ENCODE measurements around the gene EARS2. TPM values are rescaled to one million over a fixed set of nuclear protein-coding genes. Genes with fewer than 3 reads are reported as not detected.
A peak's percentile ranks its signal among the peaks of the same experiment; 100 is the strongest.
"Not testable (repeated sequence)": the region's sequence is repeated elsewhere in the genome, so short reads cannot be mapped to it uniquely, and the experiment has no call there.

The EARS2 gene
- total and polyA plus RNA-seq, 7 experiments from 2014 or later, result 10.6 to 19.2 (median 15.1) TPM

DNA sequence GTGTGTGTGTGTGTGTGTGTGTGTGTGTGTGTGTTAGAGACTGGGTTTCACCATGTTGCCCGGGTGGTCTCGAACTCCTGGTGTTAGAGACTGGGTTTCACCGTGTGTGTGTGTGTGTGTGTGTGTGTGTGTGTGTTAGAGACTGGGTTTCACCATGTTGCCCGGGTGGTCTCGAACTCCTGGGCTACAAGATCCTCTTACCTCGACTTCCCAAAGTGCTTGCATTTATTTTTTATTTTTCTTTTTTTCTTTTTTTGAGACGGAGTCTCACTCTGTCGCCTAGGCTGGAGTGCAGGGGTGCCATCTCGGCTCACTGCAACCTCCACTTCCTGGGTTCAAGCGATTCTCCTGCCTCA, 46.3 kb downstream of the EARS2 start:
- H3K27ac Mint-ChIP-seq, result peak overlapping the region in 8 of 9 donors; percentile 59 to 86 (median 78)
- intact Hi-C loops (cut with micrococcal nuclease), result loop anchor here (1.0 kb wide), 4 partner anchors 46 to 130 kb away; partner anchors contain the start of genes EARS2 (in 2 of the 2), UBFD1 (in 2 of the 2), COG7 (in 1 of the 2) and DCTN5 (in 1 of the 2)
- H3K9me3 ChIP-seq (ENCODE audit: control insufficient read depth in 2 of 3, low read length in 3 of 3); H3K9me3 Mint-ChIP-seq; DNase-seq; H3K27me3 Mint-ChIP-seq; CTCF ChIA-PET; ATAC-seq; H3K27me3 ChIP-seq (ENCODE audit: control insufficient read depth in 2 of 2, insufficient read depth in 2 of 2, low read length in 2 of 2); H3K36me3 ChIP-seq (ENCODE audit: control insufficient read depth in 2 of 3, insufficient read depth in 3 of 3, low read length in 3 of 3): not testable (repeated sequence)
- peak overlapping the region; percentile 85 to 93 (median 88) for H3K4me3 Mint-ChIP-seq
- peak overlapping the region; percentile 74 for H3K27ac ChIP-seq (ENCODE audit: low read depth, low read length)
- peaks cover 32 to 49% of the 10 kb centered on the region in 2 donors for H3K4me1 ChIP-seq (ENCODE audit: control insufficient read depth in 2 of 2, insufficient read depth in 2 of 2, low read length in 2 of 2)
- H3K36me3 Mint-ChIP-seq, result peaks cover 0 to 18% (median 0%) of the 10 kb centered on the region in 5 donors
- H3K4me3 ChIP-seq (ENCODE audit: low read length), result peak overlapping the region; percentile 73
- POLR2A ChIA-PET, result interaction anchor here (1.4 to 1.5 kb wide), 2 partner anchors 47 to 58 kb away, joined by 5 to 6 read pairs; partner anchors contain the start of genes COG7, EARS2 and UBFD1
- H3K4me1 Mint-ChIP-seq, result peaks cover 47 to 65% (median 56%) of the 10 kb centered on the region in 7 donors

DNA sequence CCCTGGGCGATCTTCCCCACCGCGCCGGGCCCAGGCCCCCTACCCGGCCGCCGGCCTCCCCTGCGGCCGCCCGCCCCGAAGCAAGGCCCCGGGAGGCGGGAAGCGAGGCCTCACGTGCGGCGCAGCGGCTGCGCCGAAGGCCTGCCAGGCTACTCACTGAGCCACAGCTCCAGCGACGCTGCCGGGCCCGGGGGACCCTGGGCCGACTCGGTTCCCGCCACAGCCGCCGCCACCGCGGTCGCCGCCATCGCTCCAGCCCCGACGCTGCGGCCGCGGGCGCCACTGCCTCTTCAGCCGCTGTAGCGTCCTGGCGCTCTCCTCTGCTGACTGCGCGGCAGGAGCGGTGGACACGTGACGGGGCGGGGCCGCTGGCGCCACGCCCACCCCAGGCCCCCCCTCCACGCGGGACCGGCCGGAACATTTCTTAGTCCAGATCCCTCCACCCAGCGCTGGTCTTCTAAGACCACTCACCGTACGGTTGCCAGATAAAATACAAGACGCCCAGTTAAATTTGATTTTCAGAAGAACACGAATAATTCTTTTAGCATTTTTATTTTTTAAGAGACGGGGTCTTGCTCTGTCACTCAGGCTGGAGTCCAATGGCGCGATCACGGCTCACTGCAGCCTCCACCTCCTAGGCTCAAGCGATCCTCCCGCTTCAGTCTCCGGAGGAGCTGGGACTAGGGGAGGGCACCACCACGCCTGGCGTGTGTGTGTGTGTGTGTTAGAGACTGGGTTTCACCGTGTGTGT, 46.8 kb downstream of the EARS2 start, which contains the start of gene GGA2:
Gene GGA2, minus strand, starts transcription at position 331 of the 751 bp plus-strand sequence. Its CDS starts 83 bp downstream, at position 248.
- intact Hi-C loops (cut with micrococcal nuclease), result loop anchor here (1.0 kb wide), 4 partner anchors 47 to 131 kb away; partner anchors contain the start of genes EARS2 (in 2 of the 2), UBFD1 (in 2 of the 2), COG7 (in 1 of the 2) and DCTN5 (in 1 of the 2)
- DNase-seq (peak; percentile 61 to 84 (median 74)), ATAC-seq (peak; percentile 96)
- Mint-ChIP-seq H3K4me3 (peak within 1 kb of the TSS; percentile 86 to 99 (median 92)), H3K36me3 (peaks cover 0 to 16% (median 0%) of the 10 kb centered on the region in 5 donors), H3K9me3 (no peaks in the 10 kb centered on the region), H3K27ac (peak within 1 kb of the TSS; percentile 78 to 94 (median 83)), H3K27me3 (no peaks in the 10 kb centered on the region), H3K4me1 (peaks cover 43 to 65% (median 56%) of the 10 kb centered on the region in 7 donors)
- Histone ChIP-seq H3K4me1 (ENCODE audit: control insufficient read depth in 2 of 2, insufficient read depth in 2 of 2, low read length in 2 of 2) (peaks cover 36 to 50% of the 10 kb centered on the region in 2 donors), H3K4me3 (ENCODE audit: low read length) (peak within 1 kb of the TSS; percentile 73), H3K27ac (ENCODE audit: low read depth, low read length) (peak within 1 kb of the TSS; percentile 74), H3K9me3 (ENCODE audit: control insufficient read depth in 2 of 3, low read length in 3 of 3) (no peaks in the 10 kb centered on the region), H3K36me3 (ENCODE audit: control insufficient read depth in 2 of 3, insufficient read depth in 3 of 3, low read length in 3 of 3) (no peaks in the 10 kb centered on the region), H3K27me3 (ENCODE audit: control insufficient read depth in 2 of 2, insufficient read depth in 2 of 2, low read length in 2 of 2) (no peaks in the 10 kb centered on the region)
- POLR2A ChIA-PET, result interaction anchor here (0.7 to 1.5 kb wide), 4 partner anchors 44 to 1440 kb away, joined by 3 to 6 read pairs (median 5); partner anchors contain the start of genes COG7, EARS2 and UBFD1
- CTCF ChIA-PET, result no interaction called here

DNA sequence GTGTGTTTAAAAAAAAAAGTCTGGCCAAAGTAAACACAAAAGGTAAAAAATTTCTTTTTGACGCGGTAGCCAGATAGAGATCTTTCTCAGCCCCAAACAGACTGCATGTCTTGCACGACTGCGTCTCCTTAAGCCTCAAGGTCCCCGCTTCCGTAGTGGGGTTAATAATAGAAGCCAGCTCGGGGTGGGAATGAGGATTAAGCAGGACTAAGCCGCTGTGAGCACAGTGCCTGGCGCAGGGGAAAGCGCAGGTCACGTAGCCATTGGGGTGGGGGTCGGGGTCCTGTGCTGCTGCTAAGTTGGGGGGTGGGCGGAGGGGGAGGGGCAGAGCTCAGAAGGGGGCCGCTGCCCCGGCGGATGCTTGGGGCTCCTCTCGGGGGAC, 47.4 kb downstream of the EARS2 start:
- H3K27ac ChIP-seq (ENCODE audit: low read depth, low read length), result peak overlapping the region; percentile 74

GRCh38 chr16:23509441-23509754, 47.8 kb downstream of the EARS2 start:
- CTCF ChIA-PET, result no interaction called here
- intact Hi-C loops (cut with micrococcal nuclease), result loop anchor here in 1 of 2 donors (2.0 kb wide), 1 partner anchor 57 kb away; the partner anchor contains the start of gene COG7
- no peaks in the 10 kb centered on the region for H3K9me3 ChIP-seq (ENCODE audit: control insufficient read depth in 2 of 3, low read length in 3 of 3)
- Mint-ChIP-seq H3K27me3 (no peaks in the 10 kb centered on the region), H3K36me3 (peaks cover 0 to 17% (median 0%) of the 10 kb centered on the region in 5 donors), H3K9me3 (no peaks in the 10 kb centered on the region), H3K4me3 (peak overlapping the region; percentile 86 to 99 (median 92)), H3K27ac (peak overlapping the region in 8 of 9 donors; percentile 44 to 94 (median 80)), H3K4me1 (peaks cover 35 to 65% (median 54%) of the 10 kb centered on the region in 7 donors)
- H3K27me3 ChIP-seq (ENCODE audit: control insufficient read depth in 2 of 2, insufficient read depth in 2 of 2, low read length in 2 of 2), result no peaks in the 10 kb centered on the region
- peak overlapping the region; percentile 74 for H3K27ac ChIP-seq (ENCODE audit: low read depth, low read length)
- POLR2A ChIA-PET, result interaction anchor here (0.6 to 1.5 kb wide), 5 partner anchors 13 to 533 kb away, joined by 3 to 6 read pairs (median 3); partner anchors contain the start of genes COG7, EARS2 and UBFD1
- peaks cover 42 to 53% of the 10 kb centered on the region in 2 donors for H3K4me1 ChIP-seq (ENCODE audit: control insufficient read depth in 2 of 2, insufficient read depth in 2 of 2, low read length in 2 of 2)
- no peaks in the 10 kb centered on the region for H3K36me3 ChIP-seq (ENCODE audit: control insufficient read depth in 2 of 3, insufficient read depth in 3 of 3, low read length in 3 of 3)
- DNase-seq (no peak), ATAC-seq (no peak)
- peak overlapping the region; percentile 73 for H3K4me3 ChIP-seq (ENCODE audit: low read length)

More for the DNA sequence above, 47.4 kb downstream of the EARS2 start:
- ATAC-seq (peak; percentile 39), DNase-seq (peak in 7 of 9 donors; percentile 22 to 41 (median 31))
- peak overlapping the region; percentile 86 to 99 (median 92) for H3K4me3 Mint-ChIP-seq
- ChIA-PET CTCF (no interaction called here), POLR2A (interaction anchor here (0.7 to 1.5 kb wide), 5 partner anchors 13 to 1441 kb away, joined by 3 to 6 read pairs (median 5); partner anchors contain the start of genes COG7, EARS2 and UBFD1)
- Histone ChIP-seq H3K4me3 (ENCODE audit: low read length) (peak overlapping the region; percentile 73), H3K27me3 (ENCODE audit: control insufficient read depth in 2 of 2, insufficient read depth in 2 of 2, low read length in 2 of 2) (no peaks in the 10 kb centered on the region), H3K4me1 (ENCODE audit: control insufficient read depth in 2 of 2, insufficient read depth in 2 of 2, low read length in 2 of 2) (peaks cover 42 to 52% of the 10 kb centered on the region in 2 donors), H3K36me3 (ENCODE audit: control insufficient read depth in 2 of 3, insufficient read depth in 3 of 3, low read length in 3 of 3) (no peaks in the 10 kb centered on the region), H3K9me3 (ENCODE audit: control insufficient read depth in 2 of 3, low read length in 3 of 3) (no peaks in the 10 kb centered on the region)
- H3K4me1 Mint-ChIP-seq, result peaks cover 39 to 65% (median 56%) of the 10 kb centered on the region in 7 donors
- H3K36me3 Mint-ChIP-seq, result peaks cover 0 to 17% (median 0%) of the 10 kb centered on the region in 5 donors
- H3K27me3 Mint-ChIP-seq, result no peaks in the 10 kb centered on the region
- H3K9me3 Mint-ChIP-seq, result no peaks in the 10 kb centered on the region
- peak overlapping the region; percentile 51 to 94 (median 82) for H3K27ac Mint-ChIP-seq
- intact Hi-C loops (cut with micrococcal nuclease), result loop anchor here (1.0 to 2.0 kb wide), 5 partner anchors 48 to 132 kb away; partner anchors contain the start of genes COG7 (in 2 of the 2), EARS2 (in 2 of the 2), UBFD1 (in 2 of the 2) and DCTN5 (in 1 of the 2)

DNA sequence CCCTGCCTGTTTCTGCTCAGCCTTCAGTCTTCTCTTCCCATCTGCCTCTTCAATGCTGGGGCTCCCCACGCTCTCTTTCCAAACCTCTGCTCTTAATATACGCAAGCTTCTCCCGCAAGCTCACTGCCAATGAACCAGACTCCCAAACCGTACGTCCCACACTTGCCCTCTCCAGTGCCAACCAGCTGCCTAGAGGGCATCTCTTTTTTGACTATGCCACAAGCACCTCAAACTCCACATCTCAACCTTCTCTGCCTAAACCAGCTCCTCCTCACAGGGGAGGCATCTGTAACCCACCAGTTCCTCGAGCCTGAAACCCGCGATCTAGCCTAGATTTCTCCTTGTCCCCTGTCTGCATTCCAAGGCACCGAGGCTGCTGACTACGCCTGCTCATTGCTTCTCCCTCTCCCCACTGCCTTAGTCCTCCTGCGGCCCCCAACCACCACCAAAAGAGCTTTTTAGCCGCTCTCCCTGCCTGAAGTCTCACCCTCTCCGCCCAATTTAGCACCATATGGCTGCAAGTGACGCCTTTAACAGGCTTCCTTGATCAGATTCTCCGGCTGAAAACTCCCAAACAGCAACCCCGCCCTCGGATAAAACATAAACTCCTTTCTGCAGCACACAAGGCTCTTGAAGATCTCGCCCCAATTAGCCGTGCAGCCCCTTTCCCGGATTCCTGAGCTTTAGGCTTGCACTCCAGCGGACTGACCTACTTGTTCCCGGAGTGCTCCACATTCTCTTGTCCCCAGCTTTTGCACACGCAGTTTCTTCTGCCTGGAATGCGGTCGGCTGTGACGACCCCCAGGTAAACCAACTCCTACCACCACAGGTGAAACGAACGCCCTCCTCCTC, 48.3 kb downstream of the EARS2 start:
- Histone ChIP-seq H3K36me3 (ENCODE audit: control insufficient read depth in 2 of 3, insufficient read depth in 3 of 3, low read length in 3 of 3) (no peaks in the 10 kb centered on the region), H3K4me1 (ENCODE audit: control insufficient read depth in 2 of 2, insufficient read depth in 2 of 2, low read length in 2 of 2) (peaks cover 39 to 53% of the 10 kb centered on the region in 2 donors)

More for the DNA sequence above, 48.3 kb downstream of the EARS2 start:
- DNase-seq, result no peak
- peaks cover 32 to 66% (median 53%) of the 10 kb centered on the region in 7 donors for H3K4me1 Mint-ChIP-seq
- peak overlapping the region; percentile 1 to 89 (median 81) for H3K27ac Mint-ChIP-seq
- no peak for ATAC-seq
- H3K4me3 Mint-ChIP-seq, result peak overlapping the region; percentile 86 to 99 (median 92)
- H3K27ac ChIP-seq (ENCODE audit: low read depth, low read length), result peak overlapping the region; percentile 74
- H3K4me3 ChIP-seq (ENCODE audit: low read length), result peak overlapping the region; percentile 73
- no peaks in the 10 kb centered on the region for H3K27me3 Mint-ChIP-seq
- ChIA-PET CTCF (no interaction called here), POLR2A (interaction anchor here (0.6 to 1.2 kb wide), 5 partner anchors 12 to 533 kb away, joined by 3 read pairs; no protein-coding TSS in a partner anchor)
- no peaks in the 10 kb centered on the region for H3K27me3 ChIP-seq (ENCODE audit: control insufficient read depth in 2 of 2, insufficient read depth in 2 of 2, low read length in 2 of 2)
- H3K9me3 ChIP-seq (ENCODE audit: control insufficient read depth in 2 of 3, low read length in 3 of 3), result no peaks in the 10 kb centered on the region
- intact Hi-C loops (cut with micrococcal nuclease), result loop anchor here in 1 of 2 donors (2.0 kb wide), 1 partner anchor 56 kb away; the partner anchor contains the start of gene COG7
- no peaks in the 10 kb centered on the region for H3K9me3 Mint-ChIP-seq
- H3K36me3 Mint-ChIP-seq, result peaks cover 0 to 17% (median 0%) of the 10 kb centered on the region in 5 donors

All from naive thymus-derived CD4-positive, alpha-beta T cell (primary cell).